PFSK-1 (cell line): ENCODE data around the gene SPATA3.

ENCODE experiments used
- FOXP2 ChIP-seq: optimal IDR thresholded peaks from 2 replicates; pipeline ENCODE3; 2011; ENCODE audit warnings: borderline replicate concordance, control low read depth, inconsistent platforms; ENCODE audit not compliant: insufficient read depth; ENCODE audit errors: extremely low read length, extremely low read depth
- POLR2AphosphoS5 ChIP-seq: IDR thresholded peaks from 2 replicates; pipeline ENCODE4 v1.6.1; 2012; ENCODE audit warnings: low read depth, mild to moderate bottlenecking, control low read depth, low read length, moderate library complexity
- REST ChIP-seq, 2 experiments: IDR thresholded peaks; 2 replicates each; pipeline versions ENCODE4 v1.6.1 to v1.8.0; 2011 to 2012; ENCODE audit warnings: low read depth in 2 of 2, low read length in 2 of 2, control low read depth in 1 of 2, inconsistent platforms in 1 of 2, mild to moderate bottlenecking in 1 of 2, moderate library complexity in 1 of 2; ENCODE audit not compliant: insufficient read depth in 1 of 2
- SIN3A ChIP-seq: IDR thresholded peaks from 2 replicates; pipeline ENCODE4 v1.6.1; 2012; ENCODE audit warnings: mild to moderate bottlenecking, low read length, moderate library complexity, borderline replicate concordance; ENCODE audit not compliant: insufficient read depth
- TAF1 ChIP-seq: IDR thresholded peaks from 2 replicates; pipeline ENCODE4 v1.6.1; 2012; ENCODE audit warnings: low read length, control low read depth, borderline replicate concordance; ENCODE audit not compliant: insufficient read depth

Gene SPATA3

GRCh38 chr2:230986520-230987136 is 9.3 kb upstream of the SPATA3 start:
- TF ChIP-seq SIN3A = no peak

- TF ChIP-seq REST (IDR thresholded peaks at IDR 0.05; ENCODE audit: insufficient read depth in 1 of 2, low read depth in 2 of 2, low read length in 2 of 2) (no peak), TAF1 (no peak), FOXP2 (no peak), SIN3A (no peak), POLR2AphosphoS5 (no peak)
Observed at GRCh38 chr2:230987137-230988020, 8.5 kb upstream of the SPATA3 start.

GRCh38 chr2:230989731-230990130 is 6.2 kb upstream of the SPATA3 start:
- TF ChIP-seq POLR2AphosphoS5 (no peak), SIN3A (no peak), REST (IDR thresholded peaks at IDR 0.05; ENCODE audit: insufficient read depth in 1 of 2, low read depth in 2 of 2, low read length in 2 of 2) (no peak), FOXP2 (no peak), TAF1 (no peak)

GRCh38 chr2:230990131-230990898 is 5.6 kb upstream of the SPATA3 start:
- no peak for TF ChIP-seq TAF1
- no peak for TF ChIP-seq FOXP2
- TF ChIP-seq POLR2AphosphoS5 = no peak
- TF ChIP-seq REST (IDR thresholded peaks at IDR 0.05; ENCODE audit: insufficient read depth in 1 of 2, low read depth in 2 of 2, low read length in 2 of 2) = no peak
- TF ChIP-seq SIN3A = no peak

- TF ChIP-seq SIN3A = no peak
- no peak for TF ChIP-seq TAF1
- no peak for TF ChIP-seq POLR2AphosphoS5
- TF ChIP-seq FOXP2 = no peak
- TF ChIP-seq REST (IDR thresholded peaks at IDR 0.05; ENCODE audit: insufficient read depth in 1 of 2, low read depth in 2 of 2, low read length in 2 of 2) = no peak
Observed at GRCh38 chr2:230990899-230991150, 5.1 kb upstream of the SPATA3 start.
